HG03460 (cell line): ENCODE data around the gene ARL6IP1.

Experiments
- ATAC-seq: cut with Tn5 transposase; IDR thresholded peaks from one replicate; pipeline ENCODE4 v1.9.1; 2021; ENCODE audit not compliant: unreplicated experiment

The ARL6IP1 gene

DNA sequence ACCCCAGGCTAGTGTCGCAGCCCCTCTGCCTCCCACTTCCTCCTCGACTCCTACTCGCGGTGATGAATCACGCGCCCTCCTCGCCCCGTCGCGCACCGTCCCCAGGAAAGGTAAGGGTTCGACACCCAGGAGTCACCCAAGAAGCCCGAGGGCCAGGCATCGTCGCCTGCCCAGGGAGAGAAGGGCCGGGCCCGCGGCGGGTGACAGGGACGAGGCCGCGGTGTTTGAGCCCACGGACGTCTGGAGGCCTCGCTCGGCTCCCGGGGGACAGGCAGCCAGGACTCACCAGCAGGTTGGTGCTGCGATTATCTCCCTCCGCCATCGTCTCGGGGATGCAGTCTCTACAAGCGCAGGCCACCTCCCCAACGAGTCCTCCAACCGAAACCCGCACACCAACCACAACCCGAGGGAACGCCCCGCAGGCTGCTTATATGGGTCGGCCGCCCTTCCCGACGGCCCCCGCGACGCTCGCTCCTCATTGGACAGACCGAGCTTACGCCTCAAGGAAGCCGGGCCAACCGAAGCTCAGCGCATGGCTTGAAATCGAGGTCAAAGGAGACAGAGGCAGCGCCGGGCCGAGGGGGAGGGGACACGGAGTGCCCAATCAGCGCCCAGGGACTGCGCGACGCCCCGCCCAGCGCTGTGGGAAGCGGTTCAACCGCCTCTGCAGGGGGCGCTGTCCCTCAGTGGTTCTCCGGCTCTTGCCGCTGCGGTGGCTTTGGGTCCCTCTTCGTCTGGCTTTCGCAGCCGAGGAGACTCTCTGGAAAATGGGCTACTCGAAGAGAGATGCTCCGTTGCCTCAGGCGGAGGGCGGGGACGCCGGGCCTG is at the start of gene ARL6IP1:
Gene ARL6IP1, minus strand, starts transcription at position 405 of the 828 bp plus-strand sequence. Its CDS starts 83 bp downstream, at position 322.
- peak; percentile 91 for ATAC-seq

DNA sequence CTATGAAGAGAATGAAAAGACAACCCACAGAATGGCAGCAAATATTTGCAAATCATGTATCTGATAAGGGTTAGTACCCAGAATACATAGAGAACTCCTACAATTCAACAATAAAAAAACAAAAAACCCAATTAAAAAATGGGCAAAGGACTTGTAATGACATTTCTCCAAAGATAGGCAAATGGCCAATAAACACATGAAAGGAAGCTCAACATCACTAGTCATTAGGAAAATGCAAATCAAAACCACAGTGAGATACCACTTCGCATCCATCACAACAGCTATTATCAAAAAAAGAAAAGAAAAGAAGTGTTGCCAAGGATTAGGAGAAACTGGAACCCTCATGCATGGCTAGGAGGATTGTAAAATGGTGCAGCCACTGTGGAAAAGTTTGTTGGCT is 45.1 kb upstream of the ARL6IP1 start:
- no peak for ATAC-seq

DNA sequence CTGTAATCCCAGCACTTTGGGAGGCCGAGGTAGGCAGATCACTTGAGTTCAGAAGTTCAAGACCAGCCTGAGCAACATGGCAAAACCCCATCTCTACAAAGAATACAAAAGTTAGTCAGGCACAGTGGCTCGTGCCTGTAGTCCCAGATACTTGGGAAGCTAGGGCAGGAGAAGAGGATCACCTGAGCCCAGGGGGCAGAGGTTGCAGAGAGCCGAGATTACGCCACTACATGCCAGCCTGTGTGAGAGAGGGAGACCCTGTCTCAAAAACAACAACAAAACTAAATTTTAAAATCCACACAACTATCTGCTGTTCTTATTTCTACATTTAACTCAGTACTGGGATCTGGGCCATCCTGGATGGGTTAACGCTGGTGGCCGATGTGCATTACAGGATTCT is 41.2 kb upstream of the ARL6IP1 start:
- ATAC-seq: no peak

DNA sequence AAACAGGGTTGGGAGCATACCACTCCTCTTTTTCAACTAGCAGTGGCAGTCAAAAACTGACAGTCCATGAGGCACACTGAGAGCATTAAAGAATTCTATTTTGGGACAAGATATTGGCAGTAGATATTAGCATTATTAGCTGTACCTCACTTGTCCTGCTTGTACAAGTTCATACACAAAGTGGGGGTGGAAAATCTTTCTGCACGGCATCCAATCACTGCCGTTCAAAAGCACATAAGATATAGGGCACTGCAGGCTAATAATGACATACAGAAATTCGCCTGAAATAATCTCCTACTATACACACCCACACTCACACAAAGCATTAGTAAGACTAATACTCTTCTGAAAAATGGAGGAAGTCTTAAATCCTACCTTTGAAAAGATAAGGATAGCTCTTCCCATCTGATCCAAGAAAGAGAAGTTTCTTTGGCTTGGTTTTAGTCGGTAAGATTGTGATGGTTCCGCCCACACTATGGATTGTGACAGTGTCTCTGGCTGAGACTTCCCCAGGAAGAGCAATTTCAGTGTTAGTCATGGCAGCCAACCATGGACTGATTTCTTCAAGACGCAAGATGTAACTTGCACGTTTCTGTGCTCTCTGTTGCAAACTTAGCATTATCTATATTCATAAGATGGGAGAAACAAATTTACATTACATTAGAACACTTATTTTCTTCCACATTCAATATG is 40.6 kb upstream of the ARL6IP1 start:
- ATAC-seq: no peak

DNA sequence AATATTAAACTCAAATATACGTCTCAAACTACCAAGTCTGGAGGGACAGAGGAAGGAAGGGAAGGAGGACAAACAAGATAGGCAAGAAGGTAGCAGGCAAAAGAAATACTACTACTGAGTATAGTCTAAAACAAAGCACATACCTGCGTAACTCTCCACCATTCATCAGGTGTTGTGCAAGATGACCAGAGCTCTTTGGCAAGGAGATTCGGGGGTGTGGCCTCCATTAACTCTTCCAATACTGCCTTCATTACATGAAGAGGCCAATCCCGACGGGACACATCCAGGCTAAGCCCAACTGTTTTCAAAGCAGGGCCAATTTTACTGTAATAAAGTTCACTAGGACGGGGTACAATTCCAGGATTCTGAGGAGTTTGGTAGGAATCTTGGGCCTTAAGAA is 38.2 kb upstream of the ARL6IP1 start:
- ATAC-seq: no peak

DNA sequence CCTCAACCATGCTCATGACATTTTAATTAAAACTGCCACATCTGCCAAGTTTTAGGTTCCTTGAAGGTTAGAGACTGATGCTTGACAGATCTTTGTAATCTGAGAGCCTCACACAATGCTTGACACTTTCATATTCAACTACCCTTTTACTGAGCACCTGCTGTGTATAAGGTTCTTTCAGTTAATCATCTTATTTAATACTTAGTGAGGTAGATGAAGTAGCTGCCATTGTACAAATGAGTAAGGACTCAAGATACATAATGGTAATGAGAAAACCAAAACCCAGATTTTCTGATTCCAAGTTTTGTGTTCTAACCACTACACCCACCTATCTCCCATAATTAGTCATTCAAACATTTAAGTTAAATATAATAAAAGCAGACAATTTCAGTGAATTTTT is 35.4 kb upstream of the ARL6IP1 start:
- no peak for ATAC-seq

DNA sequence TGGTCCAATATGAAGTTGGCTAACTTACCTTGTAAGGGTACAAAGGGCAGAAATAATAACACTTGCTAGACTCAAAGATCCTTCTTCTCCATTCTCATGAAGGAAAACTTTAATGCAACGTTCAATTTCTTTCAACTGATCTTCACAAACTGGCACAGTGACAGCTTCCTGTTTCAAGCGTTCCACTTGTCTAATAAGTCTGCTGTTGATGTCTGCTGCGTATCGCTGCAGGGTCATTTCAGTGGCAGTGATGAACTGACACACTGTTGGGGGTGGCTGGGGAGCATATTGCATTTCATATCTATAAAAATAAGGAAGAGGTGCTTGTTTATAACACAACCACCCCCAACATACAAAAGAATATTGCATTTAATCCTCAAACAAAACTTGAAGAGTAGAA is 33.5 kb upstream of the ARL6IP1 start:
- no peak for ATAC-seq

DNA sequence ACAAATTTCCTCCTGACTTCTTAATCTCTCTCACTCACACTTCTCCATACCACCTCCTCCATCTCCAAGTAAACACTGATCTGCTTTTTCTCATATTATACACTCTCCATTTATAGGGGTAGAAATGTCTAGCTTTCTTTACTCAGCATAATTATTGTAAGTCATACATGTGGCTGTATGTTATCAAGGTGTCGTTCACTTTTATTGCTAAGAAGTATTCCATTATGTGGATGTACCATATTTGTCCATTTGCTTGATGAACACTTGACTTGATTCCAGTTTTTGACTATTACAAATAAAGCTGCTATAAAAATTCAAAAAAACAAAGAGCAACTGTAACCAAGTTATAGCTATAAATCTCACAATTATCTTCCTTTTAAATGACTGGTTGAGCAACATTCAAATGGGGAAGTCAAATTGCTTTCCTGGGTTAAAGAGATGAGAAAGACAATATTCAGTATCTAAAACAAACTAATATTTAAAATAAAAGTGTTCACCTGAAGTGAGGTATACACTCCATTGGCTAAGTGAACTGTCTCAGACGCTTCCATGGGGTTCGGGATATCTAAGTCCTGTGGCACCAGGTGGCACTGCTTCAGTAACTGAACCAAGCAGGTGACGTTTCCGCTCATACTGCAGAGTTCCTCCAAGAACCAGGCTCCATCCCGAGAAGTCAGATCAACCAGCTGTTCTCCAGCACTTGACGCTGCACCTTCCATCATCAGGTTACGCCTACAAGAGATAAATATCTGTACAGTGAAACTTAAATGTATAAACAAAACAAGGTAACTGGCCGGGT is 32.6 kb upstream of the ARL6IP1 start:
- ATAC-seq: no peak

DNA sequence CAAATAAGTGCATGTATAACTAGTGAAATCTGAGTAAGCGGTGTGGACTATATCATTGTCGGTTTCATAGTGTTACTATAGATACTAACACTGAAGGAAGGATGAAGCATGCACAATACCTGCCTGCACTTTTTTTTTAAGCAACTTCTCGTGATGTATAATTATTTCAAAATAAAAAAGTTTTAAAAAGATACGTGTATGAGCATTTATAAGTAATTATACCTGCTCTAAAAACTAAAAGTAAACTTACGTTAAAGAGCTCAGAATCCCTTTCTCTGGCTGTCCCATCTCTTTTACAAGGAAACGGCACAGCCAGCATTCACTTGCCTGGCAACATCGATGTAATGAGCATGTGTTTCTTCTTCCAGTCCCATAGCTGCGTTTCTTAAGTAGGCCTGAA is 31.3 kb upstream of the ARL6IP1 start:
- ATAC-seq: no peak

DNA sequence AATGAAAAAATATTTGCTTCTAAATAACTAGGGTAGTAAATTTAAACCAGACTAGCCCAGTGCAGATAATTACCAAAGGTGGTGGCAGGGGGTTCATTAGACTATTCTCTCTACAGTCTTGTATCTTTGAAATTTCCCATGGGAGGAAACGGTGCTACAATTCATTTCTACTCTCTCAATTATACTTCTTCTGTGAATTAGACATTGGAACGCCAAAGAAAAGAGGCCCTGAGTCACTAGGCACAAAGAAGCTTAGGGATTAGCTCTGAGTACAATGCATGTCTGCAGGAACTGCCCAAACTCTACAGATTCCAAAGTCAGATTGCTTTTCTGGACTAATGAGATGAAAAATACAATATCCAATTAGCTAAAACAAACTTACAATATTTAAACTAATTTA is 30.7 kb upstream of the ARL6IP1 start:
- no peak for ATAC-seq

DNA sequence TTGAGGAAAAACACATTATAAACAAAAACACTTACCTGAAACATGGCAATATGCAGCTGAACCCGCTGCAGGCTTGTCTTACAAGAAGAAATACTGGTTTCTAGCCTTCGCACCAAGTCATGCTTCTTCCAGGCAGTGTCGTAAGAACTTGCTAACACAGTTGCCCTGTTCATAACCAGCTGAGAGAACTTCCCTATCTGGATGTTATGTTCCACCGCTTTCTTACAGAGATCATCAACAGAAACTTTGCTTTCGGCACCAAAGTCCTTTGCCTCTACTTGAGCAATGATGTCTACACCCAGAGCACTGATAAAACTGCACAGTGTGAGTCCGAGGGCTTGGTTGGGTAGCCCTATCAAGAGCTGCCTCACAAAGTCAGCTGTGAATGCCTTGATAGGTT is 27.9 kb upstream of the ARL6IP1 start:
- no peak for ATAC-seq

DNA sequence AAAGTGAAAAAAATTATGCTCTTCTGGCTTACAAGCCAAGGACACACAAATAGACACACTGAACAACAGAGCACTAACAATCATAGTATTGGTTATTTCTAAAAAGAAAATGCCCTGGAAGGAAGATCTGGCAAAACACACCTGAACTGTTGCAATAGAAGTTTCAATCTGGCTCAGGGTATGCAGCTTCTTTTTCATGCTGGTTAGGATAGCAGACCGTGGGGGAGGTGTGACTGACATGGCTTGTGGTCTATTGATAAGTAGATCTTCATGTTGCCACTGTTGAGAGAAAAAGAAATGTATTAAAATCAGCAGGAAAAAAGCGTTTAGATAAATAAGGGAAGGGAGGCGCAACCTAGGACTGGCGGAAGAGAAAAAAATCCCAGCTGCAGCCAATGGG is 26.5 kb upstream of the ARL6IP1 start:
- no peak for ATAC-seq

DNA sequence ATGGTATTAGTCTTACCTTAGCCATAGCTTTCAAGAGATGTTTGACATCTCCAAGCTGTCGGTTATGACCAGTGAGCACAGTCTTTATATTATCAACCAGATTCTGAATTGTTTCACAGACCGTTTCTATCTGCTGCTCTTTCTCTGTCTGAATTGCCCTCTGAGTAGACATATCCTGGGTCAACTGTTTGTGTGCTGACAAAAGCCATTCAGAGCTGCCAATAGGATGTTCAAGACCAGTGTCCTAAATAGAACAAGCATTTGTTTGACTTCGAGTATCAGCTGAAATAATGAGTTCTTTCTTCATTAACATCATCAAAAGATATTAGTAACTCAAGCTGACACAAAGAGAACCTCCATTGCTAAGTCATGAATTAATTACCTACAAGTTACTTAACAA is 14.9 kb upstream of the ARL6IP1 start:
- no peak for ATAC-seq

DNA sequence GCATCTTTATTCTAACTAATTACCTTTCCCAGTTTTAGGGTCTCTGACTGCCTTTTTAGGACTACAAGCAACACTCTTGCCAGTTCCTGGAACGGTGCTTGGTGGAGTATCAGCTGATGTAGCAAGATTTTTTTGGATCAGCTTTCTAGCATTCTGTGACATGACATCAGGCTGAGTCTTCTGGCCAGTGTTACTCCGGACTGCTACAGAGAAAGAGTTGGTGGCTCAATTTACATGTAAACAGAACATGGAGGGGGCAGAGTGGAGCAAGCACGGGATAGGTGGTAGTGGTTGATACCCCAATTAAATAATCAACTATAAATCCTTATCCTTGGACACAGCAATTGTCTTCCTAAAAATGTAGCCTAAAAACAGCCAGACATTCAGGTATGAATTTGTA is 10.6 kb upstream of the ARL6IP1 start:
- no peak for ATAC-seq

DNA sequence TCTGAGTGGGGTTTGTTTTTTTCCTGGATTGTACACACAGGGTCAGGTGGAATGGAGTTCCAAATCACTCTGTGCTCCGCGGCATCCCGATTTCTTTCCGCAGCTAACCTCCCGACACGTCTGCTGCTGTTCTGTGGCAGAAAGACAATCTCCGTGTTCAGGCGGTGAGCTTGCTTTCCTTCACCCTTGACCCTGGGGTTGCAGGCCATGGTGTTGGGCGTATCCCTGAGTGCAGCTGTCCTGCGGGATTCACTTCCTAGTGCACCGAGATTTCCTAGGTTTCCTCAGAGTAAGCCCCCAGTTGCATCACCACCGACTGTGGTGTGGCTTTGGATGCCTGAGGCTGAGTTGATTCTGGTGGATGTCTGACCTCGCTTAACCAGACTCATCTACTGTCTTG is 7.8 kb upstream of the ARL6IP1 start:
- ATAC-seq: no peak

DNA sequence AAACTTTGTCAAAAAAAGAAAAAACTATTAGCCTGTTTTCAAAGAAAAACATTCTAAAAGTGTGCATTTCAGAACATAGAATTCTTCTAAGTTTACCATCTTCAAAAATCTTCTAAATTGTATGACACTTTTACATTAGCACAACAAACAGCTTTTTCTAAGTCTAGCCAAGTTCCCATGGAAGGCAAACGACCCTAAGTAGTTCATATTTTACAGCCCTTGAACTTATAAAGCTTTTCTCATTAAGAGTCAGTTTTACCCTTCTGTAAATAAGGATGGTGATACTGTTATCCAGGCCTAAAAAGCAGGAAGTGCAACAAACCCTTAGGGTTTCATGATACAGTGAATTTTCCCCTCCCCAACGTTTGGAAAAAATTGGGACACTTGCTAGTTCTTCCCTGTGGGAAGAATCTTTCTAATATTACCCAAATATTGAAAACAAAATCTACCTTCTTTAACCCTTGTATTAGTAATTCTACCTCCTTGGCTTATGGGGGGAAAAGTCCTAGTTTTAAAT is 4.0 kb upstream of the ARL6IP1 start:
- no peak for ATAC-seq

DNA sequence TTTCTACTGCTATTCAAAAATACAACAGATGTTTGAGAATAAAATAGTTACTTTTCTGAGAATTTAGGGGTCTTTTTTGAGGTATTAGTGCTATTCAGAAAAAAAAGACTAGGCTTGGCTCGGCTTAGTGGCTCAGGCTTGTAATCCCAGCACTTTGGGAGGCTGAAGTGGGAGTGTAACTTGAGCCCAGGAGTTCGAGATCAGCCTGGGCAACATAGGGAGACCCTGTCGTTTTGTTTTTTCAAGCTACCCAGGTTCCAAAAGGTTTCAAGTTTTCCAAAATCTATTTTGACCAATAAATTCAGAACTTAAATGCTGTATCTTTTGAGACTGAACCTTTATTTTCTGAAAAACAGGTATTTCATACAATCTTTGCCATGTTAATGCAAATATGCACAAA is 3.2 kb upstream of the ARL6IP1 start:
- ATAC-seq: no peak

DNA sequence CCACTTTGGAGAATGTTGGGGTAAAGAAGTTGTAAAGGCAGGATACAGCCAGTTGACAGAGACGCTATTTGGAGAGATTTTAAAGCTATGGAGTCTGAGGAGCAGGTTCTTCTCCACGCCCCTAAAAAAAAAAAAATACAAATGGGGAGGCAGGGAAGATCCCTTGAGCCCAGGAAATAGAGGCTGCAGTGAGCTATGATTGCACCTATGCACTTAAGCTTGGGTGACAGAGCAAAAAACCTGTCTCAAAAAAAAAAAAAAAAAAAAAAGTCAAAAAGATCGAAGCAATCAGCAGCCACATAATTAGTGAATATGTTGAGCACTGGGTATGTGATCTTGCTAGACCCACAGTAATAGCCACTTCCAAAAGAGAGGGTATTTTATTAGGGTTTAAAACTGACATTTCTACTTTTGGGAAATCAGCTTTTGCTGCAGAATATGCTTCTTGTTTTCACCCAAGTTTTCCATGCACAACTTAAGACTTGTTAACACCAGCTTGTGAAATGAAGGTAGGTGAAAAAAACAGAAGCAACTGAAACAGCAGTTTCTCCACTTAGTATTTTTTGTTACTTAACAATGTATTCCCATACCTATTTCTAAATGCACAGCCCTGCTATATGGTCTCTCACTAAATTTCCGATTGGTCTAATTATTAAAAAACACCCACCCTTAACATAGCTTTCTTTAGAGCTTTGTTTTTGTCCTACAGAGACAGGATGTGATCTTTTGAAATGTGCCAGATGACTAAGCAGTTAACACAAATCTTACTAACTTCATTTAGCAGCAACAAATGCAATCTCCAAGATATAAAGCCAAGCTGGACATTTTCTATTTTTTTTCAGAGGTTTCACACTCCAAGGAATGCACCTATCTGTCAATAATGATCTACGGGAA is 2.5 kb upstream of the ARL6IP1 start:
- ATAC-seq: no peak

DNA sequence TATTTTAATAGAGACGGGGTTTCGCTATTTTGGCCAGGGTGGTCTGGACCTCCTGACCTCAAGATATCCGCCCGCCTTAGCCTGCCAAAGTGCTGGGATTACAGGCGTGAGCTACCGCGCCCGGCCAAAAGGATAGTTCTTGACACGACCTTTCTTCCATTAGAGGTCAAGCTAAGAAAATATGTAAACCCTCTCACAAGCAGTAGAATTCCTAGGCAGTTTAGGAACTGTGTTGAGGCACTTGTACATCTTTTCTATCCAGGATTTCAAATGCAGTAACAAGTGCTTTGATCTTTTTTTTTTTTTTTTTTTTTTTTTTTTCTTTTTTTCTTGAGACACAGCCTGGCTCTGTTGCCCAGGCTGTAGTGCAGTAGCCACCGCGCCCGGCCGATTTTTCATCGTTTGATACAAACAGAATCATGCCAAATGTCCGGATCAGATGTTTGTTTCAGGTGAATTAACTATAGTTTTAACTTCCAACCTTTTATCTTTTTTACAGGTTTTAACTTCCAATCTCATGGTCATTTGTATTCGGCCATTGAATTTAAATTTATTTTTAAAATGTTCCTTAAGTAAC is 1.5 kb upstream of the ARL6IP1 start:
- no peak for ATAC-seq

DNA sequence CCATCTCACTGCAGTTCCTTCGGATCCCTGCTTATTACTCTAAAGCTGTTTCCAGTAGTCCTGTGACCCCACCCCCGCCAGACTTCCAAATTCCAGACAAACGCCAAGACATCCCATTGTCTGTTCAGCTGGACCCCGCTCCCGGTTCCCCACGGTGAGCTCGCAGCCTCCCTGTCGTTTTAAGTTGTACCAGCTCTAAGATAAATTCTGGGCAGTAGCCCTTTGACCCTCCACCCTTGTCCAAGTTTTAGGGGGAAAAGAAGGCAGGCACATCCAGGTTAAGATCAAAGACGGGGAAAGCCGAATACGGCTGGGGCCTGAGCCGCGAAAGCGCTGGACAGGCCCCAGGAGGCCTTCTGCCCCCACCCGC is 589 bp downstream of the ARL6IP1 start:
- ATAC-seq: peak; percentile 1
